ENCODE results near the gene TEDDM1.

- no peak for TF ChIP-seq CTCF (IDR thresholded peaks at IDR 0.05; ENCODE audit: extremely low read depth in 1 of 2, insufficient read depth in 1 of 2, low read depth in 1 of 2, low read length in 2 of 2)
- TF ChIP-seq POLR2AphosphoS5 (IDR thresholded peaks at IDR 0.05; ENCODE audit: insufficient read depth, low read depth, low read length), result no peak
- no peak for TF ChIP-seq MAX (IDR thresholded peaks at IDR 0.05; ENCODE audit: insufficient read depth, insufficient read length)
- TF ChIP-seq POLR2A (IDR thresholded peaks at IDR 0.05; ENCODE audit: low read depth, low read length), result no peak
- TF ChIP-seq MYC (IDR thresholded peaks at IDR 0.05; ENCODE audit: low read depth, low read length), result no peak
- no peak for TF ChIP-seq EZH2 (IDR thresholded peaks at IDR 0.05; ENCODE audit: borderline replicate concordance, low read depth, low read length, severe bottlenecking)
- no peak for TF ChIP-seq FOS (IDR thresholded peaks at IDR 0.05; ENCODE audit: borderline replicate concordance, insufficient read depth, low read length)
- TF ChIP-seq JUN (IDR thresholded peaks at IDR 0.05; ENCODE audit: borderline replicate concordance, insufficient read depth, insufficient read length, low read depth), result no peak
Observed at GRCh38 chr1:182389619-182390047, 10.8 kb downstream of the TEDDM1 start.

Data from endothelial cell of umbilical vein (primary cell).